Suprapubic skin (tissue), 3 donors: ENCODE measurements around the gene SPRN.

Source experiments
- CTCF ChIP-seq, 2 donors: fragments of 200-600 bp in 1 of 2; fragments of 450-650 bp in 1 of 2; sonication (generic) in 1 of 2; IDR thresholded peaks; one replicate each; pipeline ENCODE4 v1.5.1; 2016 to 2019; ENCODE audit warnings: antibody characterized with exemption in 2 of 2, mild to moderate bottlenecking in 1 of 2, moderate library complexity in 1 of 2
- POLR2A ChIP-seq, 2 donors: fragments of 450-650 bp; IDR thresholded peaks; one replicate each; pipeline ENCODE4 v1.6.1; 2017; ENCODE audit warnings: antibody characterized with exemption in 2 of 2, mild to moderate bottlenecking in 2 of 2, moderate library complexity in 2 of 2

- TF ChIP-seq POLR2A (IDR thresholded peaks at IDR 0.05) = no peak
- TF ChIP-seq CTCF (IDR thresholded peaks at IDR 0.05) = no peak
These were observed 41.6 kb upstream of the SPRN start for GRCh38 chr10:133465950-133466474.
